Thoracic aorta (tissue), 2 donors: ENCODE measurements around the gene ZBTB21. TPM values are rescaled to one million over a fixed set of nuclear protein-coding genes. Genes with fewer than 3 reads are reported as not detected.

Experiments used
- ATAC-seq: fragments of 150-250 bp; one replicate; pipeline ENCODE4 v1.8.0; 2017; ENCODE audit warnings: low read depth; ENCODE audit not compliant: insufficient number of reproducible peaks, low FRiP score
- DNase-seq: peaks from one replicate; pipeline ENCODE4 v3.0.0-alpha.2; 2020; ENCODE audit warnings: low spot score
- H3K27ac ChIP-seq, 2 donors: fragments of 200-600 bp; sonication (generic); 1 replicate in 1 of 2; 2 replicates in 1 of 2; pipeline ENCODE4 v1.5.1; 2016; ENCODE audit warnings: mild to moderate bottlenecking in 2 of 2, moderate library complexity in 2 of 2
- H3K27me3 ChIP-seq: fragments of 200-600 bp; sonication (generic); replicated peaks from 2 replicates; pipeline ENCODE4 v1.6.0; 2016; ENCODE audit warnings: mild to moderate bottlenecking; ENCODE audit not compliant: insufficient read depth
- H3K36me3 ChIP-seq: fragments of 200-600 bp; sonication (generic); one replicate; pipeline ENCODE4 v1.5.1; 2016
- H3K4me1 ChIP-seq, 2 donors: fragments of 200-600 bp; sonication (generic); 1 replicate in 1 of 2; 2 replicates in 1 of 2; pipeline versions ENCODE4 v1.5.1 to v1.6.0; 2016; ENCODE audit warnings: low read depth in 2 of 2, mild to moderate bottlenecking in 1 of 2; ENCODE audit not compliant: control insufficient read depth in 1 of 2
- H3K4me3 ChIP-seq: fragments of 200-600 bp; sonication (generic); 2 replicates; pipeline ENCODE4 v1.5.1; 2016; ENCODE audit warnings: mild to moderate bottlenecking
- H3K9me3 ChIP-seq: fragments of 200-600 bp; sonication (generic); 2 replicates; pipeline ENCODE4 v1.5.1; 2016
- total RNA-seq, 2 donors: library from RNA; depleted of rRNA; stranded (reverse); fragments of >200 nt; gene quantifications; one replicate each; pipeline versions ENCODE4 v1.1.0 to v1.2.3, GENCODE V29; 2016
- TF ChIP-seq, protein P1 (sequence below): fragments of 200-600 bp; sonication (generic); IDR thresholded peaks from one replicate; pipeline ENCODE4 v1.5.1; 2019; ENCODE audit warnings: antibody characterized with exemption

Gene ZBTB21
- total RNA-seq, 2 donors from 2014 or later = 16.5 to 23.8 TPM

GRCh38 chr21:41993744-41994143, 16.4 kb downstream of the ZBTB21 start:
- H3K36me3 ChIP-seq = peaks cover 18% of the 10 kb centered on the region
- TF ChIP-seq, protein P1, sequence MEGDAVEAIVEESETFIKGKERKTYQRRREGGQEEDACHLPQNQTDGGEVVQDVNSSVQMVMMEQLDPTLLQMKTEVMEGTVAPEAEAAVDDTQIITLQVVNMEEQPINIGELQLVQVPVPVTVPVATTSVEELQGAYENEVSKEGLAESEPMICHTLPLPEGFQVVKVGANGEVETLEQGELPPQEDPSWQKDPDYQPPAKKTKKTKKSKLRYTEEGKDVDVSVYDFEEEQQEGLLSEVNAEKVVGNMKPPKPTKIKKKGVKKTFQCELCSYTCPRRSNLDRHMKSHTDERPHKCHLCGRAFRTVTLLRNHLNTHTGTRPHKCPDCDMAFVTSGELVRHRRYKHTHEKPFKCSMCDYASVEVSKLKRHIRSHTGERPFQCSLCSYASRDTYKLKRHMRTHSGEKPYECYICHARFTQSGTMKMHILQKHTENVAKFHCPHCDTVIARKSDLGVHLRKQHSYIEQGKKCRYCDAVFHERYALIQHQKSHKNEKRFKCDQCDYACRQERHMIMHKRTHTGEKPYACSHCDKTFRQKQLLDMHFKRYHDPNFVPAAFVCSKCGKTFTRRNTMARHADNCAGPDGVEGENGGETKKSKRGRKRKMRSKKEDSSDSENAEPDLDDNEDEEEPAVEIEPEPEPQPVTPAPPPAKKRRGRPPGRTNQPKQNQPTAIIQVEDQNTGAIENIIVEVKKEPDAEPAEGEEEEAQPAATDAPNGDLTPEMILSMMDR = no peak

GRCh38 chr21:41992576-41992975, 17.6 kb downstream of the ZBTB21 start:
- ATAC-seq = no peak
- no peak overlapping the region for H3K4me3 ChIP-seq
- TF ChIP-seq, protein P1 = no peak
- H3K36me3 ChIP-seq = peaks cover 18% of the 10 kb centered on the region
- no peak for DNase-seq
- H3K27me3 ChIP-seq = no peaks in the 10 kb centered on the region
- H3K9me3 ChIP-seq = no peaks in the 10 kb centered on the region
- H3K4me1 ChIP-seq = peaks cover 0 to 13% of the 10 kb centered on the region in 2 donors
- peak overlapping the region in 1 of 2 donors; percentile 45 for H3K27ac ChIP-seq

More at GRCh38 chr21:41993744-41994143, 16.4 kb downstream of the ZBTB21 start:
- H3K27ac ChIP-seq = peak overlapping the region; percentile 45 to 48
- no peak for DNase-seq
- H3K27me3 ChIP-seq = no peaks in the 10 kb centered on the region
- H3K9me3 ChIP-seq = no peaks in the 10 kb centered on the region
- H3K4me3 ChIP-seq = no peak overlapping the region
- ATAC-seq = peak; percentile 50
- H3K4me1 ChIP-seq = peaks cover 0 to 18% of the 10 kb centered on the region in 2 donors

DNA sequence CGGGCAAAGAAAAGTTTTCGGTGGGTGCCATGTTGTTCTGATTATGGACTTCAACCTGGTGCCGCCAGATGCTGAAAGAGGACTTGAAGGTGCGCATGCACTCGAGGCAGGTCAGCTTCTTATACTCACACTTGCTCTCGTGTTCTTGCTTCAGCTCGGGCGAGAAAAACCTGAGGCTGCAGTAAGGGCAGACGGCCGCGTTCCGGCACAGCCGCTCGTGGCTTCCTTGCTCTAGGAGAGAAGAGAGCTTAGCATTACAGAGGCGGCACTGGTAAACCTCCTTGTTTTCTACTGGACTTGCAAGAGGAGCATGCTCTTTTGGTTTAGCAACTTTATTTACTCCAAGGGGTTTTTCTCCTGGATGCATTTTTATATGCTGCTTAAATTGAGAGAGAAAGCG, 18.5 kb downstream of the ZBTB21 start:
- DNase-seq (no peak), ATAC-seq (no peak)
- H3K4me3 ChIP-seq = no peak overlapping the region
- H3K9me3 ChIP-seq = no peaks in the 10 kb centered on the region
- H3K27me3 ChIP-seq = no peaks in the 10 kb centered on the region
- no peak overlapping the region for H3K27ac ChIP-seq
- TF ChIP-seq, protein P1 = no peak
- H3K36me3 ChIP-seq = peaks cover 18% of the 10 kb centered on the region
- H3K4me1 ChIP-seq = peaks cover 0 to 13% of the 10 kb centered on the region in 2 donors

GRCh38 chr21:41989698-41990097, 20.5 kb downstream of the ZBTB21 start:
- DNase-seq = no peak
- ATAC-seq = no peak

DNA sequence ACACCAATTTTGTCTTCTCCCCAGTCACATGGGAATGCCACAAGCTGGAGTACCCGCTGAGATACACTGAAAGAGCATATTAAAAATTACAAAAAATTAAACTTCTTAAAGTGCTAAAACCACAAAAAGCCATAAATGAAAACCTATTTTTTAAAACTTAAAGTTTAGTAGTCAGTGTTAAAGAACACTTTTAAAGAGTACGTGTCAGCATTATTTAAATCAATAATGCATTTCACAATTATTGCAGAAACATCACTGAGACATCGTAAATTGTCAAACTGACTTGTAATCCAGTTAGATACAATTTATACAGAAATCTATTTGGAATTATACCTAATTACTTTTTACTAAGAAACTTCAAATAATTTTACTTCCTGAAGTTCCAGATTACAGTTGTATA, 22.9 kb downstream of the ZBTB21 start:
- ATAC-seq = no peak

More at GRCh38 chr21:41989698-41990097, 20.5 kb downstream of the ZBTB21 start:
- Histone ChIP-seq H3K4me1 (peaks cover 0 to 13% of the 10 kb centered on the region in 2 donors), H3K27ac (no peak overlapping the region), H3K9me3 (no peaks in the 10 kb centered on the region), H3K27me3 (no peaks in the 10 kb centered on the region), H3K36me3 (peaks cover 18% of the 10 kb centered on the region), H3K4me3 (no peak overlapping the region)
- TF ChIP-seq, protein P1 = no peak

More for the DNA sequence above, 22.9 kb downstream of the ZBTB21 start:
- DNase-seq = no peak
- Histone ChIP-seq H3K27ac (no peak overlapping the region), H3K4me1 (no peaks in the 10 kb centered on the region), H3K36me3 (peaks cover 11% of the 10 kb centered on the region), H3K9me3 (no peaks in the 10 kb centered on the region), H3K4me3 (no peak overlapping the region), H3K27me3 (no peaks in the 10 kb centered on the region)
- TF ChIP-seq, protein P1 = no peak
